Raji (cell line): Measurements from ENCODE around the gene ZNF575.

Experiments
- POLR2A ChIP-seq: IDR thresholded peaks from 2 replicates; pipeline ENCODE4 v1.6.1; 2011; ENCODE audit warnings: low read depth, low read length, control low read depth; ENCODE audit not compliant: insufficient read depth

The ZNF575 gene

DNA sequence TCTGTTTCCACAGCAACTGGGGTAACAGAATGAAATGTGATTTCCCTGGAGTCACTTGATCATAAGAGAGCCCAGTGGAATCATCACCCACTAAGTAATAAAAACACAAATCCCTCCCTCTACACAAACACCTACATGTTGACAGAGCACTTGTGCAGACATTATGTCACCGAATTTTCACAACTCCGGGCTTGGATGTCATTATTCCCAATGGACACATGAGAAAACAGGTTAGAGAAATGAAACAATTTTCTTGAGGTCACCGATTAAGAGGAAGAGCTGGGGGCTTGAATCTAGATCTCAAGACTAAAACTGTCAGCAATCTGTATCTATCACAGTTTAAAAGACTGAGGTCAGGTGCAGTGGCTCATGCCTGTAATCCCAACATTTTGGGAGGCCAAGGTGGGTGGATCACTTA is 39.2 kb downstream of the ZNF575 start:
- TF ChIP-seq POLR2A = no peak

DNA sequence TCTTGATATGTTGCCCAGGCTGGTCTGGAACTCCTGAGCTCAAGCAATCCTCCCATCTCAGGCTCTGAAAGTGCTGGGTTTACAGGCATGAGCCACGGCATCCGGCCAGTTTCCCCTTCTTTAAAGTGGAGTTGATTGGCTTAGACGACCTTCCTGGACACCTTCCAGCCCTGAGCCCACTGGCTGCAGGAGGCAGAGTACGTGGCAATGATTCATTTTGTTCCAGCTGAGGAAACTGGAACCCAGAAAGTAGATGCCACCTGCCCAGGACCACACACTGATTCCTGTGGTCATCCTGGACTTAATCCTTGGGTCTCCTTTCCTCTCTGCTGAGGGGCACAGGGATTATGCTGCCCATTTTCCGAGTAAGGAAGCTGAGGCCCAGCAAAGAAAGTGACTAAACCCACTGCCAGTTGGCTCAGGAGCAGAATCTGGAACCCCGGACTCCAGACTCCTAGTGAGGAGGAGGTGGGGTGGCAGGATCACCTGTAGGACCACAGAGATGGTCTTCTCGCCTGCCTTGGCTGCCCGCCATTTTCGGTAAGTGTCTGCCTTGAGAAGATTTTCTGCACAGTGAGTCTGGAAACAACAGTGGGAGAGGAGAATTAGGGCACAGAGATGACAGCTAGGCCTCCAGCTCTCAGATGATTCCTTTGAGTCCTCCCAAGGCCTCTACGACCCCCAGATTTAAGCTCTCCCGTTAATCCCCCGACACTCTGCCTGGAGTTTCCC is 41.6 kb downstream of the ZNF575 start:
- TF ChIP-seq POLR2A = no peak

DNA sequence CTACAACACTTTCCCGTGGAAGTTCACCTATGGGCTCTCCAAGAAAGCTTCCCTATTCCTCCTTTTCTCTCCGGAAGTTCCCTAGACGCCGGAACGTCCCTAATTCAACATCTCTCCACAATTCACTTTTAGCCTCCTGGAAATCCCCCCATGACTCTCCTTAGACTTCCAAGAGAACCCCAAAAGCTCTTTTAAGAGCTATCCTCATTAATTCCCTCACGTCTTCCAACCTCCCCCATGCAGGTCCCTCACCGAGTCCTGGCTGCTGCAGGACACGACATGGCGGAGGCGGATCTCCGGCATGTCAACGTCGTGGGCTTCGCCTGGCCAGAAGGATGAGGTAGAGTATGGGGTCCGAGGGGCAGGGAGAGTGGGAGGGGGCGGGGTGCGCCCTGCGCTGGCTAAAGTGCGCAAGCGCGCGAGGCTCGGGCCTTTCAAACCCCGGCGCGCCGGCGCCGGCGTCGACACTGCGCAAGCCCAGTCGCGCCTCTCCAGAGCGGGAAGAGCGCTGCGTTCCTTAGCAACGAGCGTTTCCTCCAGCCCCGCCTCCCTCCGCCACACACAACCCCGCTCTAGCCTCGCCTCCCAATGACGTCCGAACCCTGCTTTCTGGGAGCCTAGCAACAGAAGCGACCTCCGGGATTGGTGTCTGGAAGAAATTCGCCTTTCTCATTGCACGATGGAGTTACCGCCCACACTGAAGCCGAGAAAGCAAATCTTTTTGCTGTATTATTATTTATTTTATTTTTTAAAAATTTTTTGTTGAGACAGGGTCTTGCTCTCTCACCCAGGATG is 42.4 kb downstream of the ZNF575 start, which contains the start of the genes PINLYP and XRCC1:
Gene PINLYP (plus strand): TSS at position 646 of the 795 bp plus-strand sequence. CDS start 1,391 bp downstream, outside the sequence.
Gene XRCC1 (minus strand): TSS at position 372 of the 795 bp plus-strand sequence. CDS start 69 bp downstream, at position 303.
- peak; percentile 67 for TF ChIP-seq POLR2A

DNA sequence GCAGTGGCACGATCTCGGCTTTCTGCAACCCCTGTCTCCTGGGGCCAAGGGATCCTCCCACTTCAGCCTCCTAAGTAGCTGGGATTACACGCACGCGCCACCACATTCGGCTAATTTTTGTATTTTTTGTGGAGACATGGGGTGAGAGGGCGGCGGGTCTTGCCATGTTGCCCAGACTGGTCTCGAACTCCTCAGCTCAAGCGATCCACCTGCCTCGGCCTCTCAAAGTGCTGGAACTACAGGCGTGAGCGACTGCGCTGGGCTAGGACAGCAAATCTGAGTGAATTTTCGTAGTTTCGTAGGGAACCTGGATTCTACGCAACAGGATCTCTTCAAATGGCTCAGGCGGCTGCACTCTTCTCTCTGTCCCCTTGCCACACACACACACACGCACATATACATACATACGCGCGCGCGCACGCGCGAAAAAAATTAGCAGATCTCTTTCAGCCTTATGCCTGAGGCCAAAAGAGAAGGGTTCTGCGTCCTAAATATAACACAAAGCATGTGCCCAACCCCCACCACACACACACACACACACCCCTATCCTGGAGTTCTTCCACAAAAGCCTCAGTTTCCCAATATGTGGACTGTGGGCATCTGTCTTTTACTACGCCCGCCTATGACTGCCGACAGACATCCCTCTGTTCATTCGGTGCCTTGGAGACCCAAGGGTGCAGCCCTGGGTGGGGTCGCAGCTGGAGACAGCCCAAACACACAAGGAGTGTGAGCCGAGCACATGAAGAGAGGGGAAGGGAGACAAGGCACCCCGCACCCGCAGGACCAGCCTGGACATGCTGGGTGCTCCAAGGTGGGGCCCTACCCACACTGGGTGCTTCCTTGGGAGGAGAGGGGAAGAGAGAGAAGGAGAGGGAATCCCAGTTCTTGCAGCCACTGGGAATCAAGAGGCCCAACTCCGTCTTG is 43.2 kb downstream of the ZNF575 start:
- no peak for TF ChIP-seq POLR2A

DNA sequence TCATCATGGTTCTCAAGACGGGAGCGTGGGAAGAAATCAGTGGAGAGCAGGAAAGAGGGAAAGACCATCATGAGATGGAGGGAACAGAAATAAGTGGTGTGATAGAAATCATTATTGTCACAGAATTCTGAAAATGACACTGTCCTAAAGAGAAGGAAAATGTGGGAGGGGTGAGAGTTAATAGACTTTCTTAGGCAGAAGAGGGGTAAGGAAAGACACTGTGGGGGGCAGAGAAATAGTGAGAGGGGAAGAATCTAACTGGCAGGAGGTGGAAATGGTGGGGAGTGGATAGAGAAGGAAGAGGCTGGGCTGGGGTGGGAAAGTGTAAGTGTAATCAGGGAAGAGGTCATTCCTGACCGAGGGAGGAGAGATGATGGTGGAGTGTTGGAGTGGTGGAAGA is 45.8 kb downstream of the ZNF575 start:
- no peak for TF ChIP-seq POLR2A

DNA sequence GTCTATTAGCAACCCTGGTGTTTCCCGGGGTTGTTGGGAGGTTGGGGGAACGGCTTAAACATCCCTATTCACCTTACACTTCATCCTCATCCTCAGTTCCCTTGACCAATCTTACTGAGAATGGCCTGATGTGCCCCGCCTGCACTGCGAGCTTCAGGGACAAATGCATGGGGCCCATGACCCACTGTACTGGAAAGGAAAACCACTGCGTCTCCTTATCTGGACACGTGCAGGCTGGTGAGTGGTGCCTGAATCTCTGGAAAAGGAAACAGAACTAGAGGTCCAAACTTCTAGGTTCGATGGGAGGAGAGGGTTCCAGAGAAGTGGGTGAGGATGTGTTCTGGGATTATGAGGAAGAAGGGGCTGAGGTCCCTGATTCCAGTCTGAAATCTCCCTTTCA is 48.5 kb downstream of the ZNF575 start:
- no peak for TF ChIP-seq POLR2A

DNA sequence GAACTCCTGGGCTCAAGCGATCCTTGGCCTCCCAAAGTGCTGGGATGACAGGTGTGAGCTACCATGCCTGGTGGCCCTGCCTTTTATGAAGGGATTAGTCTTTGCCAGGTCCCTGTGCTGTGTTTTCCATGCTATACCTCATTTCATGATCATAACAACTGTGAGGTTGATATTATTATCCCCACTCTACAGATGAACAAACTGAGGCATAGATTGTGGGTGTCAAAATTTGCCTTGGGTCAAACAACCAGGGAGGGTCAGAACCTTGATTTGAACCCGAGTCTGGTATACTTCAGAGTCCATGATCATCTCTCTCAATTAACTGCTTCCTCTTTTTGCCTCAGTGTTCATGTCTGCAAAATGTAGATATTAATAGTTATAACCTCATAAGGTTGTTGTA is 49.5 kb downstream of the ZNF575 start:
- no peak for TF ChIP-seq POLR2A

DNA sequence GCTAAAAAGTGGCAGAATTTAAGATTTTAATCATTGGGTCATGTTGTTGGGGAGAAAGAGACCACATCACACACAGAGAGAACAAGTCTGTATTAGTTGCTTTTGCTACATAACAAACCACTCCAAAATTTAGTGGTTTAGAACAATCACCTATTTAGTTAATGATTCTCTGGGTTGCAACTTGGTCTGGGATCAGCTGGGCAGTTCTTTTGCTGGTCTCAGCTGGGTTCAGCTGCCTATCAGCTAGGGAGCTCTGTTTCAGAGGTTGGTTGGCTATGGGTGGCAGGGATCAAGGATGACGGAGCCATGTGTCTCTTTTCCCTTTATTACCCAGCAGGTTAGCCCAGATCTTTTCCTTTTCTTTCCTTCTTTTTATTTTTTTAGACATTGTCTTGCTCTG is 51.5 kb downstream of the ZNF575 start:
- no peak for TF ChIP-seq POLR2A
